Body of pancreas (tissue), 4 donors: ENCODE measurements around the gene C16orf92. TPM values are rescaled to one million over a fixed set of nuclear protein-coding genes. Genes with fewer than 3 reads are reported as not detected.

ENCODE experiments used
- ATAC-seq: fragments of 150-250 bp; one replicate; pipeline ENCODE4 v1.9.1; 2016
- DNase-seq, 4 donors: peaks; one replicate each; pipeline ENCODE4 v3.0.0-alpha.2; 2019
- H3K27ac ChIP-seq, 4 donors: fragments of 200-600 bp; sonication (generic); 1 replicate in 3 of 4; 2 replicates in 1 of 4; pipeline versions ENCODE4 v1.5.1 to v1.6.1; 2016 to 2019; ENCODE audit warnings: mild to moderate bottlenecking in 1 of 4, mixed read lengths in 1 of 4, moderate library complexity in 1 of 4
- H3K27me3 ChIP-seq, 2 donors: fragments of 200-600 bp; sonication (generic); one replicate each; pipeline ENCODE4 v1.6.0; 2016; ENCODE audit warnings: mild to moderate bottlenecking in 1 of 2
- H3K36me3 ChIP-seq, 2 donors: fragments of 200-600 bp; sonication (generic); replicated peaks in 1 of 2; 2 replicates each; pipeline ENCODE4 v1.5.1; 2016; ENCODE audit warnings: low read depth in 2 of 2; ENCODE audit not compliant: insufficient read depth in 1 of 2
- H3K4me1 ChIP-seq: fragments of 200-600 bp; sonication (generic); one replicate; pipeline ENCODE4 v1.6.0; 2016
- H3K4me3 ChIP-seq, 2 donors: fragments of 200-600 bp; sonication (generic); 1 replicate in 1 of 2; 2 replicates in 1 of 2; pipeline ENCODE4 v1.5.1; 2016 to 2019
- H3K9me3 ChIP-seq, 3 donors: fragments of 200-600 bp; sonication (generic); 1 replicate in 2 of 3; 2 replicates in 1 of 3; pipeline ENCODE4 v1.5.1; 2016
- CTCF ChIP-seq, 7 experiments: fragments of 450-650 bp in 4 of 7; fragments of 200-600 bp in 3 of 7; sonication (generic) in 3 of 7; IDR thresholded peaks; one replicate each; pipeline ENCODE4 v1.5.1; 2016 to 2019; ENCODE audit warnings: antibody characterized with exemption in 7 of 7
- POLR2A ChIP-seq, 3 donors: fragments of 450-650 bp; IDR thresholded peaks; one replicate each; pipeline ENCODE4 v1.6.1; 2016; ENCODE audit warnings: antibody characterized with exemption in 3 of 3, mild to moderate bottlenecking in 2 of 3
- WGBS, 2 donors: methylation state at CpG; one replicate each; pipeline ENCODE4 v1.1.5; 2017; 5-methylcytosine and 5-hydroxymethylcytosine counted together
- intact Hi-C: fragments of 100-400 bp; cut with DNase I; formaldehyde crosslinking; loops from one replicate; pipeline ENCODE4 v1.15.1; 2023
- total RNA-seq, 2 donors: library from RNA; depleted of rRNA; stranded (reverse); fragments of >200 nt; gene quantifications; one replicate each; pipeline ENCODE4 v1.1.0, GENCODE V29; 2016

Gene C16orf92
- total RNA-seq, 2 donors from 2014 or later = not detected

- H3K4me1 ChIP-seq = no peaks in the 10 kb centered on the region
- DNase-seq (no peak), ATAC-seq (no peak)
- WGBS, 2 donors = 90 to 94% methylated on average over 19 to 28 of the region's 28 CpGs
- intact Hi-C loops = no loop called here
- H3K27me3 ChIP-seq = no peaks in the 10 kb centered on the region
- TF ChIP-seq POLR2A (IDR thresholded peaks at IDR 0.05) = no peak
- H3K36me3 ChIP-seq = peaks cover 36 to 59% of the 10 kb centered on the region in 2 donors
- H3K9me3 ChIP-seq = no peaks in the 10 kb centered on the region
- no peak overlapping the region for H3K27ac ChIP-seq
- no peak overlapping the region for H3K4me3 ChIP-seq
Observed at GRCh38 chr16:29985271-29985811, 37.7 kb upstream of the C16orf92 start.

- no peak overlapping the region for H3K4me3 ChIP-seq
- H3K27me3 ChIP-seq = no peaks in the 10 kb centered on the region
- no peaks in the 10 kb centered on the region for H3K4me1 ChIP-seq
- ATAC-seq (no peak), DNase-seq (no peak)
- H3K36me3 ChIP-seq = peaks cover 36 to 53% of the 10 kb centered on the region in 2 donors
- TF ChIP-seq CTCF (IDR thresholded peaks at IDR 0.05) = no peak
- no peak for TF ChIP-seq POLR2A (IDR thresholded peaks at IDR 0.05)
- 89 to 100% methylated on average over 1 to 20 of the region's 20 CpGs for WGBS, 2 donors
- no peaks in the 10 kb centered on the region for H3K9me3 ChIP-seq
- no peak overlapping the region for H3K27ac ChIP-seq
- intact Hi-C loops = no loop called here
Observed at GRCh38 chr16:29986231-29986630, 36.8 kb upstream of the C16orf92 start.

GRCh38 chr16:29986931-29987330 lies 36.1 kb upstream of the C16orf92 start:
- no peak overlapping the region for H3K27ac ChIP-seq
- no peak overlapping the region for H3K4me3 ChIP-seq
- 89 to 96% methylated on average over 2 to 5 of the region's 5 CpGs for WGBS, 2 donors

GRCh38 chr16:29987371-29988085 lies 35.5 kb upstream of the C16orf92 start:
- H3K4me3 ChIP-seq = no peak overlapping the region
- no peak for TF ChIP-seq CTCF (IDR thresholded peaks at IDR 0.05)
- TF ChIP-seq POLR2A (IDR thresholded peaks at IDR 0.05) = no peak
- no peaks in the 10 kb centered on the region for H3K9me3 ChIP-seq
- H3K36me3 ChIP-seq = peaks cover 36 to 42% of the 10 kb centered on the region in 2 donors
- H3K27ac ChIP-seq = no peak overlapping the region
- ATAC-seq (no peak), DNase-seq (no peak)
- intact Hi-C loops = no loop called here
- WGBS, 2 donors = 92 to 95% methylated on average over 11 to 35 of the region's 35 CpGs
- H3K27me3 ChIP-seq = no peaks in the 10 kb centered on the region
- no peaks in the 10 kb centered on the region for H3K4me1 ChIP-seq

More at GRCh38 chr16:29986931-29987330, 36.1 kb upstream of the C16orf92 start:
- H3K36me3 ChIP-seq = peaks cover 36 to 46% of the 10 kb centered on the region in 2 donors
- ATAC-seq = no peak
- no peaks in the 10 kb centered on the region for H3K27me3 ChIP-seq
- H3K4me1 ChIP-seq = no peaks in the 10 kb centered on the region
- H3K9me3 ChIP-seq = no peaks in the 10 kb centered on the region
- no peak for DNase-seq
- intact Hi-C loops = no loop called here
- TF ChIP-seq POLR2A (IDR thresholded peaks at IDR 0.05) = no peak
- TF ChIP-seq CTCF (IDR thresholded peaks at IDR 0.05) = no peak

GRCh38 chr16:29988346-29989075 lies 34.5 kb upstream of the C16orf92 start:
- H3K4me3 ChIP-seq = no peak overlapping the region
- intact Hi-C loops = no loop called here

More at GRCh38 chr16:29988346-29989075, 34.5 kb upstream of the C16orf92 start:
- Histone ChIP-seq H3K4me1 (no peaks in the 10 kb centered on the region), H3K9me3 (no peaks in the 10 kb centered on the region), H3K27me3 (no peaks in the 10 kb centered on the region), H3K36me3 (peaks cover 28 to 34% of the 10 kb centered on the region in 2 donors), H3K27ac (no peak overlapping the region)
- 92 to 94% methylated on average over 17 of the region's 17 CpGs for WGBS, 2 donors
- no peak for TF ChIP-seq POLR2A (IDR thresholded peaks at IDR 0.05)
- no peak for ATAC-seq
- DNase-seq = no peak
